ENCODE data around the gene MATK.

DNA sequence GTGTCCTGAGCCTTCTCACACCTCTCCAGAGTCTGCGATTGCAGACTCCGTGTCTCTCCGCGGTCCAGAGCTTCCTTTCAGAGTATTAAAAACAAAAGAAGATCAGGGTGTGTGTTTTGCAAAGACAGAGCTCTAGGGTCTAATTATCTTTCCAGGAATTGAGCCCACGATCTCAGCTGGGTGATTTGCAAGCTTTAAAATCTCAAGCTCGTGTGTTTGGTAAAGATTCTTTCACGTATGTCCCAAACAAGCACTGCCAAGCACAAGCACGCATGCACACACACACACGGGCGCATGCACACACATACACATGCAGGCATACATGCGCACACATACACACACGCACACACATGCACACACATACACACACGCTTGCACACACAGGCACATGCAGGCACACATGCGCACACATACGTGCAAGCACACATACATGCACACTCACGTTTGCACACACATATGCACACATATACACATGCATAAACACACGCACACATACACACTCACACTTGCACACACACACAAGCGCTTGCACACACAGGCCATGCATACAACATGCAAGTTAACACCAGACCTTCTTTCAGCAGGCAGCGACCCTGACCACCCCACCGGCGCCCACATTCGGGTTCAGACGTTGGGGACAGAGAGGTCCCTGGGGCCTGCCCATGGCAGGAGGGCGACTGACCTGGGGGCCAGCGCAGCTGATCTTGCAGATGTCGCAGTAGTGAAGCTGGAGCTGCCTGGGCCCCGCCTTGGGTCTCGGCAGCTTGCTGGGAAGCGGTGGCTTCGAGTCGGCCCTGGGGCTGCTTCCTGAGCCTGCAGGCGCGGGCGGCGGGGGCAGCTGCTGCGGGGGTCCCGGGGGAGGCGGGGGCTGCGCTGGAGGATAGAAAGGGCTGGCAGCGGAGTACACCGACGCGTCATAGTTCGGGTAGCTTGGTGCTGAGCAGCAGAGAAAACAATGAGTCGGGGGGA lies 44.7 kb upstream of the MATK start:
- no peak for TF ChIP-seq EZH2 (IDR thresholded peaks at IDR 0.05; ENCODE audit: insufficient read depth, poor library complexity, severe bottlenecking)
- TF ChIP-seq EZH2phosphoT487 (IDR thresholded peaks at IDR 0.05; ENCODE audit: insufficient read depth, low read depth) = no peak

Data from GM23248 (cell line).